D721Med (cell line): ENCODE results near the gene GMPPB.

Experiments
- DNase-seq: peaks from one replicate; pipeline ENCODE4 v3.0.0; 2011; ENCODE audit warnings: low spot score; ENCODE audit not compliant: insufficient read length
- FAIRE-seq: peaks from 2 replicates; lab custom pipeline; 2011; peaks lifted over from hg19 to GRCh38; lab: Jason Lieb, UNC
- TF ChIP-seq, protein P1 (sequence below): IDR thresholded peaks from 2 replicates; pipeline ENCODE4 v1.5.1; 2012; ENCODE audit warnings: mild to moderate bottlenecking, control low read depth; ENCODE audit not compliant: insufficient read depth; ENCODE audit errors: missing control alignments

GMPPB gene

DNA sequence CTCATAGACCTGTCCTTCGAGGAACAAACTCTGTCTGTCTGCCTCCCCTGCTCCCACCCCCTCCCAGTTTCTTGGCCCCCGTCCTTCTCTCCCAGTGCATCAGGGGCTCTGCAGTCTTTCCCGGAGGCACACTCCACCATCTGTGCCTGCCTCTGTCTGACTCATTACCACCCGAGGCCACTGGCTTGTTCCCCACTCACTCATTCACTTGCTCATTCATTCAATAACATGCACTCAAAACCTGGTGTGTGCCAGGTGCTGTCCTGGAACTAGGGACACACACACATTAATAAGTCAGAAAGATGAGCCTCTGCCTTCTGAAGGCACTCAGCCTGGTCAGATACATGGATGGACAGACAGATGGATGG lies 16.7 kb downstream of the GMPPB start:
- TF ChIP-seq, protein P1, sequence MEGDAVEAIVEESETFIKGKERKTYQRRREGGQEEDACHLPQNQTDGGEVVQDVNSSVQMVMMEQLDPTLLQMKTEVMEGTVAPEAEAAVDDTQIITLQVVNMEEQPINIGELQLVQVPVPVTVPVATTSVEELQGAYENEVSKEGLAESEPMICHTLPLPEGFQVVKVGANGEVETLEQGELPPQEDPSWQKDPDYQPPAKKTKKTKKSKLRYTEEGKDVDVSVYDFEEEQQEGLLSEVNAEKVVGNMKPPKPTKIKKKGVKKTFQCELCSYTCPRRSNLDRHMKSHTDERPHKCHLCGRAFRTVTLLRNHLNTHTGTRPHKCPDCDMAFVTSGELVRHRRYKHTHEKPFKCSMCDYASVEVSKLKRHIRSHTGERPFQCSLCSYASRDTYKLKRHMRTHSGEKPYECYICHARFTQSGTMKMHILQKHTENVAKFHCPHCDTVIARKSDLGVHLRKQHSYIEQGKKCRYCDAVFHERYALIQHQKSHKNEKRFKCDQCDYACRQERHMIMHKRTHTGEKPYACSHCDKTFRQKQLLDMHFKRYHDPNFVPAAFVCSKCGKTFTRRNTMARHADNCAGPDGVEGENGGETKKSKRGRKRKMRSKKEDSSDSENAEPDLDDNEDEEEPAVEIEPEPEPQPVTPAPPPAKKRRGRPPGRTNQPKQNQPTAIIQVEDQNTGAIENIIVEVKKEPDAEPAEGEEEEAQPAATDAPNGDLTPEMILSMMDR, result no peak
- DNase-seq (no peak), FAIRE-seq (no peak)

DNA sequence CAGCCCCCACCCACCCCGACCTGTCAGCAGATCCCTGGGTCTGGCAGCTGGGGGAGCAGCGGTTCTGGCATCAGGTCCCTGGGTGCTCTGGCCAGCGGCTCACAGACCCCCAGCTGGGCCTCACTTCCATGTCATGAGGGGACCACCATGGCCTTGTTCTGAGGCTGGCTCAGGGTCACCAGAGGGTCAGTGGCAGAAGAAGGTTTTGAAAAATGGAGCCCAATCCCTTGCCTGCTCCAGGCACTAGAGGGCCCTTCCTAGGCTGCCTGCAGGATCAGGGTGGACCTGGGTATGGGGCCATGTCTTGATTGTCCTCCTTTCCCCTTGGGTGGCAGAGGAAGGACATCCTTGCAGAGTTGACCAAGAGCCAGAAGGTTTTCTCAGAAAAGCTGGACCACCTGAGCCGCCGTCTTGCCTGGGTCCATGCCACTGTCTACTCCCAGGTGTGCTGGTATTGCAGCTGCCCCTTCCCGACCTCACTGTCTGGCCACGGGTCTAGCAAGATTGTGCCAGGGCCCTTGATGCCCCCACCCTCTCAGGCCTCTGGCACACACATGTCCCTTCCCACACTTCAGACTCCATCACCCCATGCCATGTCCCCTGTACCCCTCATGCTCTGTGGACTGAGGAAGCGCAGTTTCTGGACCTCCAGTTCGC lies 17.2 kb downstream of the GMPPB start:
- TF ChIP-seq, protein P1, result no peak
- FAIRE-seq (no peak), DNase-seq (no peak)

DNA sequence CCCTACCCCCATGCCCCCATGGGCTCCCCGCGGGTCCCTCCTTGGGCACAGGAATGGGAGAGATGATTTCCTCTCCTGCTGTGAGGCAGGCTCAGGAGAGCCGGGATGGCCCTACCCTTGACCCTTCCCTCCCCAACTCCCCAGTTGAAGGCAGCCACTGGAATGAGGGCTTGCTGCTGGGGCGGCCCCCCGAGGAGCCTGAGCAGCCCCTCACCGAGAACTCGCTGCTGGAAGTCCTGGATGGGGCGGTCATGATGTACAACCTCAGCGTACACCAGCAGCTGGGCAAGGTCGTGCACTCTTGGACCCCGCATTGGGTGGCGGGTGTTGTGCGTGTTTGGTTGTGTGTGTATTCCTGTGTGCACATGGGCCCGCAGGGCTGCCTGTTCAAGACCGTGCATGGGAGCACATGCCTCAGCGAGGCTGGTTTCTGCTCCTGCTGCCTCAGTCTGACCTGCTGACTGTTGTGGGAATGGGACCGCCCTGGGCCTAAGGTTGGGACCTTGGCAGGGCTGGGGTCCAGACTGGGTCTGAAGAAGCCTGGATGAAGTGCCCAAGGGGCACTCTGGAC lies 18.3 kb downstream of the GMPPB start:
- TF ChIP-seq, protein P1, result no peak
- DNase-seq, result no peak
- FAIRE-seq, result no peak

DNA sequence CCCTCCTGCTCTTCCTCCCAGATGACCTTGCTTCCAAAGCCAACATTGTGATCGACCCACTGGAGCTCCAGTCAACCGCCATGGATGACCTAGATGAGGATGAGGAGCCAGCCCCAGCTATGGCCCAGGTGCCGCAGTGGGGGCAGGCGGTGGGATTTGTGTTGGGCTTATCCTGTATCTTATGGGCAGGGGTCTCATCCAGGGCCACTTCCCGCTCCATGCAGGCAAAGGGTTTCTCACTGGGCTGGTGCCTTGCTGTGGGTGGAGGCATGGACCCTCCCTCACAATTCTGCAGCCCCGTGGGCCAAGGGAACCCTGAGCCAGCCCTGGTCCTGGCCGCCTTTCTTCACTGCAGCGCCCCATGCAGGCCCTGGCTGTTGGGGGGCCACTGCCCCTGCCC lies 19.1 kb downstream of the GMPPB start:
- TF ChIP-seq, protein P1, result no peak
- no peak for DNase-seq
- FAIRE-seq, result no peak

DNA sequence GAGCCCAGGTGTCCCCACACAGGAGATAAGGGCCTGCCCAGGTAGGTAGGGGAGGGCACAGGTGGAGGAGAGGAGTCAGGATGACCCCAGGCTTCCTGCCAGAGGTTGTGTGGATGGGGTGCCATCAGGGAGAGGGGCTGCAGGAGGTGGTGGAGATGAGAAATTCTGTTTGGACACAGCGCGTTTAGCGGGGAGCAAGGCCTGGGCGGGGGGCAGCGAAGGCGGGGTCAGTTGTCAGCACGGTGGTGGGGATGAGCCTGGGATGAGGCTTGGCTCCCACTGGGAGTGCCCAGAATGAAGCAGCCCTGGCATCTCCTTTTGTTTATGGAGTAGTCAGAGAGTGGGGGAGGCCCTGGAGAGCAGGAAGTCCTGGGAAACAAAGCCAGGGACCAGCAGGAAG lies 19.8 kb downstream of the GMPPB start:
- TF ChIP-seq, protein P1, result no peak
- no peak for FAIRE-seq
- no peak for DNase-seq

DNA sequence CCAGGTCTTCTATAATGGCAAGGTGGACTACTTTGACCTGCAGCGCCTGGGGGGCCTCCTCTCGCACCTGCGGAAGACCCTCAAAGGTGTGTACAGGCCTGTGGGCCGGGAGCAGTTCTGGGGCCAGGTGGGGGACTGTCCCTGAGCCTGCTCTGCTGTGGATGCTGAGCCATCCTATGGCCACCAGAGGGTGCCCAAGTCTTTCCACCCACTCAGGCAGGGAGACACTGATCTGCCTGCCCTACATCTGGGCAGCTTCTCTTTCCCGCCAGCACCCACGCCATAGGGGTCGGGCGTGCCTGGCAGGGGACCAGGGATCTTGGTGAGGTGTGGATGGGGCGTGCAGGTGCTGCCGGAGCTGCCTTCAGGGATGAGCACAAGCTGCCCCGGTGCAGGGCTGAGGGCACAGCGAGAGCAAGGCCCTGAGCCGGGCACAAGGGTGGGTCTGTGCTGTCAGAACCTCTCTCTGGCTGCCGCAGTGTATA lies 20.3 kb downstream of the GMPPB start:
- TF ChIP-seq, protein P1, result peak; percentile 80
- no peak for FAIRE-seq
- peak; percentile 88 for DNase-seq

DNA sequence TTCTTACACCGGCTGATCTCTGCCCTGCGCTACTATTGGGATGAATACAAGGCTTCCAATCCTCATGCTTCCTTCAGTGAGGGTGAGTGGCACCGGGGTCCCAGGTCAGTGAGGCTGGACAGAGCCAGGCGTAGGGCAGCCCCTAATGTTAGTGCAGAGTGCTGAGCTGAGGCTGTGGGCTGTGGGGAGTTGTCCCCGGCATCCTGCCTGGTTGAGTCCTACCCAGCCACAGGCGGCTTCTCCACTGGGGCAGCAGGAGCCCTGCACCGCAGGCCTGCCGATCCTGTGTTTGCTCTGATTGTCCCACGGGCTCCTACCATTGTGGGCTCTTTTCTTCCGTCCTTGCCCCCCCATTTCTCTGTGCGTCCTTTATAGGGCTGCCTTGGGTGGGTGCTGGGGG lies 21.1 kb downstream of the GMPPB start:
- FAIRE-seq (no peak), DNase-seq (no peak)
- TF ChIP-seq, protein P1, result no peak
